HepG2 (cell line): ENCODE results near the gene INAFM1. TPM values are rescaled to one million over a fixed set of nuclear protein-coding genes. Genes with fewer than 3 reads are reported as not detected.
A peak's percentile ranks its signal among the peaks of the same experiment; 100 is the strongest.

Experiments
- KDM2A ChIP-seq: sonication (generic); formaldehyde crosslinking; IDR thresholded peaks from 2 replicates; pipeline ENCODE4 v1.4.0; 2020; ENCODE audit warnings: low read depth, missing genetic modification reagents, borderline replicate concordance
- MYC ChIP-seq: sonication (generic); formaldehyde crosslinking; IDR thresholded peaks from 2 replicates; pipeline ENCODE4 v1.9.0; 2021; ENCODE audit warnings: missing genetic modification reagents, borderline replicate concordance
- NR3C1 ChIP-seq: sonication (generic); formaldehyde crosslinking; IDR thresholded peaks from 2 replicates; pipeline ENCODE4 v1.4.0; 2020; ENCODE audit warnings: missing genetic modification reagents
- RCOR2 ChIP-seq: IDR thresholded peaks from 2 replicates; pipeline ENCODE4 v1.6.1; 2016; ENCODE audit warnings: missing biosample characterization, missing genetic modification reagents
- SIN3A ChIP-seq: IDR thresholded peaks from 2 replicates; pipeline ENCODE4 v1.6.1; 2011; ENCODE audit warnings: low read depth, mild to moderate bottlenecking, control low read depth, low read length, borderline replicate concordance
- YEATS4 ChIP-seq: sonication (generic); formaldehyde crosslinking; IDR thresholded peaks from 2 replicates; pipeline ENCODE4 v1.4.0; 2020; ENCODE audit warnings: missing genetic modification reagents, borderline replicate concordance
- ZNF572 ChIP-seq: sonication (generic); formaldehyde crosslinking; IDR thresholded peaks from 2 replicates; pipeline ENCODE4 v1.5.1; 2020; ENCODE audit warnings: mild to moderate bottlenecking, missing genetic modification reagents
- polyA plus RNA-seq, 8 experiments: library from polyadenylated mRNA; depleted of rRNA in 3 of 8; stranded (reverse) in 7 of 8; unstranded in 1 of 8; fragments of >200 nt; fragmentation: Illumina TruSeq in 4 of 8; extraction: Trizol in 4 of 8; gene quantifications; 2 replicates each; pipeline versions ENCODE4 v1.2.1 to v1.2.3, GENCODE V29; 2011 to 2016; ENCODE audit warnings: low read depth in 4 of 8, missing spikeins in 1 of 8, mixed read lengths in 1 of 8; ENCODE audit not compliant: insufficient read depth in 1 of 8
- total RNA-seq, 5 experiments: library from RNA; depleted of rRNA; stranded (reverse); fragments of >200 nt; fragmentation: Illumina TruSeq; extraction: Trizol; gene quantifications; 2 replicates each; pipeline ENCODE4 v1.2.3, GENCODE V29; 2016; ENCODE audit warnings: low read depth in 1 of 5
- TF ChIP-seq, protein P1 (sequence below): sonication (generic); formaldehyde crosslinking; IDR thresholded peaks from 2 replicates; pipeline ENCODE4 v1.4.0; 2020; ENCODE audit warnings: missing genetic modification reagents
- TF ChIP-seq, protein P2 (sequence below): sonication (generic); formaldehyde crosslinking; IDR thresholded peaks from 2 replicates; pipeline ENCODE4 v1.9.0; 2021; ENCODE audit warnings: missing genetic modification reagents, mild to moderate bottlenecking, borderline replicate concordance
- TF ChIP-seq, protein P3 (sequence below): sonication (generic); formaldehyde crosslinking; IDR thresholded peaks from 2 replicates; pipeline ENCODE4 v1.4.0; 2020; ENCODE audit warnings: missing genetic modification reagents
- TF ChIP-seq, protein P4 (sequence below), 2 experiments: fragments of 450-650 bp in 1 of 2; sonication (generic) in 1 of 2; formaldehyde crosslinking; IDR thresholded peaks; 2 replicates each; pipeline versions ENCODE4 v1.5.0 to v1.8.0; 2020 to 2022; ENCODE audit warnings: mild to moderate bottlenecking in 1 of 2, missing genetic modification reagents in 1 of 2

INAFM1 gene
- total and polyA plus RNA-seq, 2 of the 13 experiments (the other 11 are each of a cell fraction or from before 2014, with no cell fraction given) = 0.88 to 1.9 TPM

DNA sequence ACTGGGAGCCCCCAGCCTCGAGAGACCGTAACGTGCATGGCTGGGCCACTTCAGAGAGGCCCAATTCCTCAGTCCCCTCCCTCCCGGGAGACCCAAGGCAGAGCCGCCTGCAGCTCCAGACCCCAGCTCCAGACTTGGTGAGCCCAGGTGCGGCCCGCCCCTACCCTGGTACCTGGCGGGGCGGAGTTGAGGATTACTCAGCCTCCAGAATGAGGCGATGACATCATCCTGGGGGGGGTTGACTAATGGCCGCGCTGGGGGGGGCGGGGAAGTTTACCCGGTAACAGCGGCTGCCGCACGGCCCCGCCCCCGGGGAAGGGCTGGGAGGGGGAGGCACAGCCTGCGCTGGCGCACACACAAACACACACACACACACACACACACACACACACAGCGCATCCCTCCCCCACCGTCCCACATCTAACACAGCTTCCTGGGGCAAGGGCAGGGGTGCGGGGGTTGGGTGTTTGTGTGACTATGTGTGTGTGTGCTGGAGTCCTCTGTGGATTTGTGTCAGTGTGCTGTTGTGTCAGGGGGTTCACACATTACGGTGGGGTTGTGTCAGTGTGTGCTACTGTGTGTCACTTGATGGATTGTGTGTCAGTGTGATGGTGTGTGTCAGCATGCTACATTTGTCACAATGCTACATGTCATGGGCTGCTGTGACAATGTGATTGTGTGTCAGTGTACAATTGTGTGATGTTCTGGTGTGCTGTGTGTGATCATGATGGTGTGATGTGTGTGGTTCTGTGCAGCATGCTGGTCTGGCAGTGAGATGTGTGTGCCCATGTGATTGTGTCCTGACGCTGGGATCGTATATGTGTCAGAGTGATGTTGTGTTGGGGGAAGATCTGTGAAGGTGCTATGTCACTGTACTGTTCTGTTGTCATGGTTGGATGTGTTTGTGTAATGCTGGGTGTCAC is 33.4 kb upstream of the INAFM1 start (continued):
- TF ChIP-seq, protein P1, sequence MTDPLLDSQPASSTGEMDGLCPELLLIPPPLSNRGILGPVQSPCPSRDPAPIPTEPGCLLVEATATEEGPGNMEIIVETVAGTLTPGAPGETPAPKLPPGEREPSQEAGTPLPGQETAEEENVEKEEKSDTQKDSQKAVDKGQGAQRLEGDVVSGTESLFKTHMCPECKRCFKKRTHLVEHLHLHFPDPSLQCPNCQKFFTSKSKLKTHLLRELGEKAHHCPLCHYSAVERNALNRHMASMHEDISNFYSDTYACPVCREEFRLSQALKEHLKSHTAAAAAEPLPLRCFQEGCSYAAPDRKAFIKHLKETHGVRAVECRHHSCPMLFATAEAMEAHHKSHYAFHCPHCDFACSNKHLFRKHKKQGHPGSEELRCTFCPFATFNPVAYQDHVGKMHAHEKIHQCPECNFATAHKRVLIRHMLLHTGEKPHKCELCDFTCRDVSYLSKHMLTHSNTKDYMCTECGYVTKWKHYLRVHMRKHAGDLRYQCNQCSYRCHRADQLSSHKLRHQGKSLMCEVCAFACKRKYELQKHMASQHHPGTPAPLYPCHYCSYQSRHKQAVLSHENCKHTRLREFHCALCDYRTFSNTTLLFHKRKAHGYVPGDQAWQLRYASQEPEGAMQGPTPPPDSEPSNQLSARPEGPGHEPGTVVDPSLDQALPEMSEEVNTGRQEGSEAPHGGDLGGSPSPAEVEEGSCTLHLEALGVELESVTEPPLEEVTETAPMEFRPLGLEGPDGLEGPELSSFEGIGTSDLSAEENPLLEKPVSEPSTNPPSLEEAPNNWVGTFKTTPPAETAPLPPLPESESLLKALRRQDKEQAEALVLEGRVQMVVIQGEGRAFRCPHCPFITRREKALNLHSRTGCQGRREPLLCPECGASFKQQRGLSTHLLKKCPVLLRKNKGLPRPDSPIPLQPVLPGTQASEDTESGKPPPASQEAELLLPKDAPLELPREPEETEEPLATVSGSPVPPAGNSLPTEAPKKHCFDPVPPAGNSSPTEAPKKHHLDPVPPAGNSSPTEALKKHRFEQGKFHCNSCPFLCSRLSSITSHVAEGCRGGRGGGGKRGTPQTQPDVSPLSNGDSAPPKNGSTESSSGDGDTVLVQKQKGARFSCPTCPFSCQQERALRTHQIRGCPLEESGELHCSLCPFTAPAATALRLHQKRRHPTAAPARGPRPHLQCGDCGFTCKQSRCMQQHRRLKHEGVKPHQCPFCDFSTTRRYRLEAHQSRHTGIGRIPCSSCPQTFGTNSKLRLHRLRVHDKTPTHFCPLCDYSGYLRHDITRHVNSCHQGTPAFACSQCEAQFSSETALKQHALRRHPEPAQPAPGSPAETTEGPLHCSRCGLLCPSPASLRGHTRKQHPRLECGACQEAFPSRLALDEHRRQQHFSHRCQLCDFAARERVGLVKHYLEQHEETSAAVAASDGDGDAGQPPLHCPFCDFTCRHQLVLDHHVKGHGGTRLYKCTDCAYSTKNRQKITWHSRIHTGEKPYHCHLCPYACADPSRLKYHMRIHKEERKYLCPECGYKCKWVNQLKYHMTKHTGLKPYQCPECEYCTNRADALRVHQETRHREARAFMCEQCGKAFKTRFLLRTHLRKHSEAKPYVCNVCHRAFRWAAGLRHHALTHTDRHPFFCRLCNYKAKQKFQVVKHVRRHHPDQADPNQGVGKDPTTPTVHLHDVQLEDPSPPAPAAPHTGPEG (CRISPR knock-in tag) = no peak
- TF ChIP-seq, protein P2, sequence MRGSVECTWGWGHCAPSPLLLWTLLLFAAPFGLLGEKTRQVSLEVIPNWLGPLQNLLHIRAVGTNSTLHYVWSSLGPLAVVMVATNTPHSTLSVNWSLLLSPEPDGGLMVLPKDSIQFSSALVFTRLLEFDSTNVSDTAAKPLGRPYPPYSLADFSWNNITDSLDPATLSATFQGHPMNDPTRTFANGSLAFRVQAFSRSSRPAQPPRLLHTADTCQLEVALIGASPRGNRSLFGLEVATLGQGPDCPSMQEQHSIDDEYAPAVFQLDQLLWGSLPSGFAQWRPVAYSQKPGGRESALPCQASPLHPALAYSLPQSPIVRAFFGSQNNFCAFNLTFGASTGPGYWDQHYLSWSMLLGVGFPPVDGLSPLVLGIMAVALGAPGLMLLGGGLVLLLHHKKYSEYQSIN (CRISPR knock-in tag) = no peak
- peak; percentile 64; the same call in 1 of the 2 replicates for TF ChIP-seq KDM2A
- 0 out of 2 replicates have a peak, but pooled peaks have one; percentile 43 for TF ChIP-seq YEATS4 (CRISPR knock-in tag)
- TF ChIP-seq, protein P3, sequence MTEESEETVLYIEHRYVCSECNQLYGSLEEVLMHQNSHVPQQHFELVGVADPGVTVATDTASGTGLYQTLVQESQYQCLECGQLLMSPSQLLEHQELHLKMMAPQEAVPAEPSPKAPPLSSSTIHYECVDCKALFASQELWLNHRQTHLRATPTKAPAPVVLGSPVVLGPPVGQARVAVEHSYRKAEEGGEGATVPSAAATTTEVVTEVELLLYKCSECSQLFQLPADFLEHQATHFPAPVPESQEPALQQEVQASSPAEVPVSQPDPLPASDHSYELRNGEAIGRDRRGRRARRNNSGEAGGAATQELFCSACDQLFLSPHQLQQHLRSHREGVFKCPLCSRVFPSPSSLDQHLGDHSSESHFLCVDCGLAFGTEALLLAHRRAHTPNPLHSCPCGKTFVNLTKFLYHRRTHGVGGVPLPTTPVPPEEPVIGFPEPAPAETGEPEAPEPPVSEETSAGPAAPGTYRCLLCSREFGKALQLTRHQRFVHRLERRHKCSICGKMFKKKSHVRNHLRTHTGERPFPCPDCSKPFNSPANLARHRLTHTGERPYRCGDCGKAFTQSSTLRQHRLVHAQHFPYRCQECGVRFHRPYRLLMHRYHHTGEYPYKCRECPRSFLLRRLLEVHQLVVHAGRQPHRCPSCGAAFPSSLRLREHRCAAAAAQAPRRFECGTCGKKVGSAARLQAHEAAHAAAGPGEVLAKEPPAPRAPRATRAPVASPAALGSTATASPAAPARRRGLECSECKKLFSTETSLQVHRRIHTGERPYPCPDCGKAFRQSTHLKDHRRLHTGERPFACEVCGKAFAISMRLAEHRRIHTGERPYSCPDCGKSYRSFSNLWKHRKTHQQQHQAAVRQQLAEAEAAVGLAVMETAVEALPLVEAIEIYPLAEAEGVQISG (CRISPR knock-in tag) = peak; percentile 36; the same call in 1 of the 2 replicates
- TF ChIP-seq MYC (CRISPR knock-in tag) = no peak; the same call in 1 of the 2 replicates
- TF ChIP-seq, protein P4, sequence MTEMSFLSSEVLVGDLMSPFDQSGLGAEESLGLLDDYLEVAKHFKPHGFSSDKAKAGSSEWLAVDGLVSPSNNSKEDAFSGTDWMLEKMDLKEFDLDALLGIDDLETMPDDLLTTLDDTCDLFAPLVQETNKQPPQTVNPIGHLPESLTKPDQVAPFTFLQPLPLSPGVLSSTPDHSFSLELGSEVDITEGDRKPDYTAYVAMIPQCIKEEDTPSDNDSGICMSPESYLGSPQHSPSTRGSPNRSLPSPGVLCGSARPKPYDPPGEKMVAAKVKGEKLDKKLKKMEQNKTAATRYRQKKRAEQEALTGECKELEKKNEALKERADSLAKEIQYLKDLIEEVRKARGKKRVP (CRISPR knock-in tag; IDR thresholded peaks at IDR 0.05) = peak in 1 of 2 experiments; percentile 76; a peak in 2 of 4 replicates
- no peak for TF ChIP-seq ZNF572
- no peak for TF ChIP-seq RCOR2 (CRISPR knock-in tag)
- no peak for TF ChIP-seq NR3C1 (CRISPR knock-in tag)
- TF ChIP-seq SIN3A = no peak
